Endothelial cell of umbilical vein (primary cell): ENCODE measurements around the gene LRP11. TPM values are rescaled to one million over a fixed set of nuclear protein-coding genes. Genes with fewer than 3 reads are reported as not detected.

Source experiments
- BruUV-seq: library from RNA; stranded (reverse); fragments of 400-500 nt; replicated peaks from 2 replicates; lab custom pipeline; 2021; lab: Mats Ljungman, UMichigan
- CTCF ChIA-PET: fragments of 300-600, 350-600 bp; sonication (Branson Sonifier 250); formaldehyde crosslinking; loops from one replicate; lab custom pipeline; 2021; ENCODE audit warnings: antibody characterized with exemption, inconsistent platforms; lab: Charles Lee
- POLR2A ChIA-PET: fragments of 300-600, 350-600 bp; sonication (Branson Sonifier 250); formaldehyde crosslinking; loops from one replicate; lab custom pipeline; 2021; ENCODE audit warnings: antibody characterized with exemption, inconsistent platforms; lab: Charles Lee
- DNase-seq: peaks from one replicate; pipeline ENCODE4 v3.0.0-alpha.2; 2011; ENCODE audit warnings: low read depth, low spot score
- FAIRE-seq: peaks from 2 replicates; lab custom pipeline; 2011; peaks lifted over from hg19 to GRCh38; lab: Jason Lieb, UNC
- H2AFZ ChIP-seq: 2 replicates; pipeline ENCODE4 v1.6.0; 2012; ENCODE audit warnings: low read depth, low read length, control low read depth, inconsistent platforms
- H3K27ac ChIP-seq: 2 replicates; pipeline ENCODE4 v1.5.1; 2011; ENCODE audit warnings: low read depth, mild to moderate bottlenecking, control low read depth, low read length, moderate library complexity; ENCODE audit not compliant: insufficient read depth
- H3K27me3 ChIP-seq, 2 experiments: 2 replicates each; pipeline versions ENCODE4 v1.6.0 to v1.6.1; 2011; ENCODE audit warnings: low read length in 2 of 2, mixed read lengths in 1 of 2; ENCODE audit not compliant: control insufficient read depth in 2 of 2, insufficient read depth in 2 of 2
- H3K36me3 ChIP-seq, 2 experiments: 2 replicates in 1 of 2; 3 replicates in 1 of 2; pipeline ENCODE4 v1.5.1; 2011; ENCODE audit warnings: low read length in 2 of 2, mild to moderate bottlenecking in 1 of 2, moderate library complexity in 1 of 2; ENCODE audit not compliant: control insufficient read depth in 2 of 2, insufficient read depth in 2 of 2; ENCODE audit errors: extremely low read depth in 1 of 2
- H3K4me1 ChIP-seq: 3 replicates; pipeline ENCODE4 v1.5.1; 2011; ENCODE audit warnings: mild to moderate bottlenecking, low read length; ENCODE audit not compliant: control insufficient read depth, insufficient read depth; ENCODE audit errors: extremely low read depth
- H3K4me2 ChIP-seq: 2 replicates; pipeline ENCODE4 v1.6.1; 2011; ENCODE audit warnings: low read length, control low read depth, mixed read lengths; ENCODE audit not compliant: insufficient read depth
- H3K4me3 ChIP-seq, 3 experiments: fragments of 200-600 bp in 1 of 3; sonication (generic), shearing (Covaris generic) in 1 of 3; replicated peaks in 1 of 3; 2 replicates each; pipeline ENCODE4 v1.5.1; 2011 to 2016; ENCODE audit warnings: control low read depth in 3 of 3, low read length in 3 of 3, mild to moderate bottlenecking in 2 of 3, inconsistent platforms in 1 of 3, low read depth in 1 of 3, moderate library complexity in 1 of 3; ENCODE audit not compliant: insufficient read depth in 1 of 3
- H3K79me2 ChIP-seq: 2 replicates; pipeline ENCODE4 v1.6.0; 2012; ENCODE audit warnings: low read length, inconsistent platforms; ENCODE audit not compliant: control insufficient read depth, insufficient read depth
- H3K9ac ChIP-seq: replicated peaks from 2 replicates; pipeline ENCODE3; 2011; ENCODE audit warnings: low read length, control low read depth; ENCODE audit not compliant: insufficient read depth; ENCODE audit errors: extremely low read depth
- H3K9me1 ChIP-seq: replicated peaks from 3 replicates; pipeline ENCODE4 v1.6.0; 2011; ENCODE audit warnings: mild to moderate bottlenecking, low read length; ENCODE audit not compliant: control insufficient read depth, insufficient read depth; ENCODE audit errors: extremely low read depth
- H3K9me3 ChIP-seq: replicated peaks from 2 replicates; pipeline ENCODE4 v1.5.1; 2012; ENCODE audit warnings: low read length, inconsistent platforms; ENCODE audit not compliant: control insufficient read depth, insufficient read depth
- H4K20me1 ChIP-seq: replicated peaks from 2 replicates; pipeline ENCODE3; 2011; ENCODE audit warnings: mild to moderate bottlenecking, low read length; ENCODE audit not compliant: control insufficient read depth, insufficient read depth; ENCODE audit errors: extremely low read depth
- EZH2 ChIP-seq: IDR thresholded peaks from 2 replicates; pipeline ENCODE4 v1.6.1; 2012; ENCODE audit warnings: borderline replicate concordance, low read depth, mild to moderate bottlenecking, moderate library complexity, low read length, inconsistent platforms; ENCODE audit not compliant: severe bottlenecking
- FOS ChIP-seq: IDR thresholded peaks from 2 replicates; pipeline ENCODE4 v1.6.1; 2011; ENCODE audit warnings: mild to moderate bottlenecking, low read length, moderate library complexity, borderline replicate concordance; ENCODE audit not compliant: insufficient read depth
- GATA2 ChIP-seq: IDR thresholded peaks from 2 replicates; pipeline ENCODE4 v1.7.0; 2011; ENCODE audit warnings: low read depth, mild to moderate bottlenecking, moderate library complexity, mixed read lengths, low read length; ENCODE audit not compliant: insufficient read length, insufficient read depth
- JUN ChIP-seq: IDR thresholded peaks from 2 replicates; pipeline ENCODE4 v1.6.1; 2011; ENCODE audit warnings: borderline replicate concordance, low read depth; ENCODE audit not compliant: insufficient read length, insufficient read depth
- MYC ChIP-seq: IDR thresholded peaks from one replicate; pipeline ENCODE4 v1.6.1; 2011; ENCODE audit warnings: mild to moderate bottlenecking, low read depth, low read length
- POLR2A ChIP-seq: IDR thresholded peaks from 2 replicates; pipeline ENCODE4 v1.6.1; 2012; ENCODE audit warnings: low read depth, mild to moderate bottlenecking, control low read depth, low read length
- POLR2AphosphoS5 ChIP-seq: IDR thresholded peaks from 2 replicates; pipeline ENCODE4 v1.6.1; 2012; ENCODE audit warnings: low read depth, mild to moderate bottlenecking, control low read depth, low read length, moderate library complexity; ENCODE audit not compliant: insufficient read depth
- dilution Hi-C: fragments of 300-500 bp; cut with MboI; formaldehyde crosslinking; loops from one replicate; pipeline ENCODE4 v1.15.0; 2019; ENCODE audit warnings: low sequenced_read_pairs; ENCODE audit not compliant: extremely low pct_ligation_motif_present
- intact Hi-C: fragments of 100-400 bp; cut with micrococcal nuclease; formaldehyde crosslinking; loops from one replicate; pipeline ENCODE4 v1.10.0; 2022
- polyA plus RNA-seq, 4 experiments: library from polyadenylated mRNA; depleted of rRNA in 3 of 4; stranded (reverse) in 3 of 4; unstranded in 1 of 4; fragments of >200 nt; gene quantifications; 2 replicates each; pipeline versions ENCODE4 v1.2.1 to v1.2.3, GENCODE V29; 2011 to 2012; ENCODE audit warnings: missing spikeins in 1 of 4
- total RNA-seq: library from RNA; stranded (reverse); gene quantifications from 2 replicates; pipeline ENCODE4 v1.2.3, GENCODE V29; 2021
- TF ChIP-seq, protein P1 (sequence below), 2 donors: IDR thresholded peaks; 1 replicate in 1 of 2; 2 replicates in 1 of 2; pipeline ENCODE4 v1.5.1; 2011; ENCODE audit warnings: low read length in 2 of 2, mild to moderate bottlenecking in 2 of 2, moderate library complexity in 2 of 2, control low read depth in 1 of 2, inconsistent platforms in 1 of 2, low read depth in 1 of 2; ENCODE audit not compliant: insufficient read depth in 1 of 2; ENCODE audit errors: extremely low read depth in 1 of 2
- TF ChIP-seq, protein P2 (sequence below): IDR thresholded peaks from 2 replicates; pipeline ENCODE4 v1.6.1; 2011; ENCODE audit not compliant: insufficient read depth, insufficient read length

Gene LRP11
- total and polyA plus RNA-seq, 2 donors (not counting 3 experiments of a cell fraction or from before 2014, with no cell fraction given) = 23.1 to 59.1 TPM

DNA sequence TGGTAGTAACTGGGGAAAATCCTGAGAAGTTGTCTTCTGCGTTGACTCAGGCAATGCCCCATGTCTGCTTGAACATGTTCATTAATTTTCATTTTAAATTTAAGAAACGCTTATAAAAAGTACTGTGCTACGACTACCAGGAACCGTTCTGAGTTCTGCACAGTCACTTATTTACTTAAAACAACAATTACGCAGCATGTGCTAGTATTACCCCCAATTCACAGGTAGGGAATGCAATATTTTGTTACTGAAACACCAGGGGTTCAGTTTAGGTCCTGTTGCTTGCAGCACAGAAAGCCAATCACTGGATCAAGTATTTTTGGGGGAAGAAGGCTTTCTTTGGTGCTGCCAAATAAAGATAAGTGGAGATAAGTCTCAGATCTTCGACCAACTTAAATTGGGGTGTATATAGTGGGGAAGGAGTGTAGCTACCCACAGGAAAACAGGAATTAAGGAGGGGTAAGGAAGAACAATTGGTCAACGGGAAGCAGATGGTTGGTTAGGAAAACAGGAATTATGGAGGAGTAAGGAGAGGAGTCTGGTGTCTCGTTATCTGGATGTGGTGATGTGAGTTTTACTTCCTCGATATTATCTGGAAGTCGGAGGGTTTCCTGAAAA lies 5.2 kb upstream of the LRP11 start:
- no TSS peak for BruUV-seq
- FAIRE-seq (peak; percentile 33), DNase-seq (peak; percentile 23)
- CTCF ChIA-PET = interaction anchor here (0.7 to 1.3 kb wide), 6 partner anchors 11 to 138 kb away, joined by 3 to 6 read pairs (median 3); no protein-coding TSS in a partner anchor
- Histone ChIP-seq H3K4me3 (peak overlapping the region in 1 of 3 experiments; percentile 9), H3K36me3 (no peaks in the 10 kb centered on the region), H3K4me1 (peaks cover 12% of the 10 kb centered on the region), H4K20me1 (no peaks in the 10 kb centered on the region), H2AFZ (no peak overlapping the region), H3K9me3 (no peaks in the 10 kb centered on the region), H3K79me2 (no peaks in the 10 kb centered on the region), H3K4me2 (peak overlapping the region; percentile 54), H3K27me3 (no peaks in the 10 kb centered on the region), H3K9me1 (no peaks in the 10 kb centered on the region), H3K27ac (no peak overlapping the region), H3K9ac (no peak overlapping the region)
- POLR2A ChIA-PET = no interaction called here
- dilution Hi-C loops = no loop called here
- TF ChIP-seq POLR2A (no peak), GATA2 (peak; percentile 48)
- intact Hi-C loops = no loop called here

- H3K9ac ChIP-seq = no peak overlapping the region
- peaks cover 13% of the 10 kb centered on the region for H3K4me1 ChIP-seq
- DNase-seq (no peak), FAIRE-seq (no peak)
- CTCF ChIA-PET = interaction anchor here (0.8 kb wide), 1 partner anchor 20 kb away, joined by 4 read pairs; no protein-coding TSS in a partner anchor
- POLR2A ChIA-PET = no interaction called here
- H3K27me3 ChIP-seq = no peaks in the 10 kb centered on the region
- dilution Hi-C loops = no loop called here
- H3K9me3 ChIP-seq = no peaks in the 10 kb centered on the region
- no peaks in the 10 kb centered on the region for H3K79me2 ChIP-seq
- H3K4me3 ChIP-seq = no peak overlapping the region
- no peak overlapping the region for H3K27ac ChIP-seq
- TF ChIP-seq MYC (no peak), JUN (no peak), GATA2 (no peak), EZH2 (no peak), POLR2AphosphoS5 (no peak), POLR2A (no peak), FOS (no peak)
- TF ChIP-seq, protein P1, sequence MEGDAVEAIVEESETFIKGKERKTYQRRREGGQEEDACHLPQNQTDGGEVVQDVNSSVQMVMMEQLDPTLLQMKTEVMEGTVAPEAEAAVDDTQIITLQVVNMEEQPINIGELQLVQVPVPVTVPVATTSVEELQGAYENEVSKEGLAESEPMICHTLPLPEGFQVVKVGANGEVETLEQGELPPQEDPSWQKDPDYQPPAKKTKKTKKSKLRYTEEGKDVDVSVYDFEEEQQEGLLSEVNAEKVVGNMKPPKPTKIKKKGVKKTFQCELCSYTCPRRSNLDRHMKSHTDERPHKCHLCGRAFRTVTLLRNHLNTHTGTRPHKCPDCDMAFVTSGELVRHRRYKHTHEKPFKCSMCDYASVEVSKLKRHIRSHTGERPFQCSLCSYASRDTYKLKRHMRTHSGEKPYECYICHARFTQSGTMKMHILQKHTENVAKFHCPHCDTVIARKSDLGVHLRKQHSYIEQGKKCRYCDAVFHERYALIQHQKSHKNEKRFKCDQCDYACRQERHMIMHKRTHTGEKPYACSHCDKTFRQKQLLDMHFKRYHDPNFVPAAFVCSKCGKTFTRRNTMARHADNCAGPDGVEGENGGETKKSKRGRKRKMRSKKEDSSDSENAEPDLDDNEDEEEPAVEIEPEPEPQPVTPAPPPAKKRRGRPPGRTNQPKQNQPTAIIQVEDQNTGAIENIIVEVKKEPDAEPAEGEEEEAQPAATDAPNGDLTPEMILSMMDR (IDR thresholded peaks at IDR 0.05; ENCODE audit: extremely low read depth in 1 of 2, insufficient read depth in 1 of 2, low read depth in 1 of 2, low read length in 2 of 2) = no peak
- TF ChIP-seq, protein P2, sequence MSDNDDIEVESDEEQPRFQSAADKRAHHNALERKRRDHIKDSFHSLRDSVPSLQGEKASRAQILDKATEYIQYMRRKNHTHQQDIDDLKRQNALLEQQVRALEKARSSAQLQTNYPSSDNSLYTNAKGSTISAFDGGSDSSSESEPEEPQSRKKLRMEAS = no peak
- intact Hi-C loops = no loop called here
- BruUV-seq = no TSS peak
- H2AFZ ChIP-seq = no peak overlapping the region
- no peaks in the 10 kb centered on the region for H4K20me1 ChIP-seq
- H3K4me2 ChIP-seq = no peak overlapping the region
- H3K9me1 ChIP-seq = no peaks in the 10 kb centered on the region
- H3K36me3 ChIP-seq = no peaks in the 10 kb centered on the region
These were observed 3.9 kb upstream of the LRP11 start for GRCh38 chr6:149867876-149868640.
